ENCODE results near the gene KCNK10.

KCNK10 gene

DNA sequence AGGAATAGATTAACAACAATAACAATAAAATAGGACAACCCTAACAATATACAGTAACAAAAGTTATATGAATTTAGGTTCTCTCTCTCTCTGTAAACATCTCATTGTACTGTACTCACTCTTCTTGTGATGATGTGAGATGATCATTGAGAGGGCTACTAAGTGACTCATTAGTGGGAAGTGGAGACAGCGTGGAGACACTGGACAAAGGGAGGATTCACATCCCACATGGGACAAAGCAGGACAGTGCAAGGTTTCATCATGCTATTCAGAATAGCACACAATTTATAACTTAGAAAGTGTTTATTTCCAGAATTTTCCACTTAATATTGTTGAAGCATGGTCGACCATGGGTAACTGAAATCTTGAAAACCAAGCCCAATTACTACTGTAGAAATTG lies 36.4 kb upstream of the KCNK10 start:
- Histone ChIP-seq H3K27ac (ENCODE audit: low read length) (no peak overlapping the region), H3K4me2 (ENCODE audit: low read length) (no peak overlapping the region), H3K4me3 (ENCODE audit: low read length) (no peak overlapping the region), H3K79me2 (ENCODE audit: low read length) (no peaks in the 10 kb centered on the region), H3K27me3 (ENCODE audit: low read depth, low read length) (0 out of 2 replicates have a peak, but pooled peaks cover 4% of the 10 kb centered on the region), H3K9ac (ENCODE audit: low read length) (no peak overlapping the region), H3K4me1 (ENCODE audit: low read length) (no peaks in the 10 kb centered on the region), H2AFZ (ENCODE audit: low read depth, low read length) (no peak overlapping the region), H3K36me3 (replicated peaks; ENCODE audit: low read depth, low read length) (peaks cover 3% of the 10 kb centered on the region), H3K9me3 (ENCODE audit: insufficient read depth, low read length) (0 out of 2 replicates have a peak, but pooled peaks cover 12% of the 10 kb centered on the region), H4K20me1 (ENCODE audit: insufficient read depth, low read length) (no peaks in the 10 kb centered on the region)
- TF ChIP-seq, protein P1, sequence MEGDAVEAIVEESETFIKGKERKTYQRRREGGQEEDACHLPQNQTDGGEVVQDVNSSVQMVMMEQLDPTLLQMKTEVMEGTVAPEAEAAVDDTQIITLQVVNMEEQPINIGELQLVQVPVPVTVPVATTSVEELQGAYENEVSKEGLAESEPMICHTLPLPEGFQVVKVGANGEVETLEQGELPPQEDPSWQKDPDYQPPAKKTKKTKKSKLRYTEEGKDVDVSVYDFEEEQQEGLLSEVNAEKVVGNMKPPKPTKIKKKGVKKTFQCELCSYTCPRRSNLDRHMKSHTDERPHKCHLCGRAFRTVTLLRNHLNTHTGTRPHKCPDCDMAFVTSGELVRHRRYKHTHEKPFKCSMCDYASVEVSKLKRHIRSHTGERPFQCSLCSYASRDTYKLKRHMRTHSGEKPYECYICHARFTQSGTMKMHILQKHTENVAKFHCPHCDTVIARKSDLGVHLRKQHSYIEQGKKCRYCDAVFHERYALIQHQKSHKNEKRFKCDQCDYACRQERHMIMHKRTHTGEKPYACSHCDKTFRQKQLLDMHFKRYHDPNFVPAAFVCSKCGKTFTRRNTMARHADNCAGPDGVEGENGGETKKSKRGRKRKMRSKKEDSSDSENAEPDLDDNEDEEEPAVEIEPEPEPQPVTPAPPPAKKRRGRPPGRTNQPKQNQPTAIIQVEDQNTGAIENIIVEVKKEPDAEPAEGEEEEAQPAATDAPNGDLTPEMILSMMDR (IDR thresholded peaks at IDR 0.05; ENCODE audit: low read depth, low read length): no peak
- TF ChIP-seq EZH2phosphoT487 (IDR thresholded peaks at IDR 0.05; ENCODE audit: low read depth): no peak

DNA sequence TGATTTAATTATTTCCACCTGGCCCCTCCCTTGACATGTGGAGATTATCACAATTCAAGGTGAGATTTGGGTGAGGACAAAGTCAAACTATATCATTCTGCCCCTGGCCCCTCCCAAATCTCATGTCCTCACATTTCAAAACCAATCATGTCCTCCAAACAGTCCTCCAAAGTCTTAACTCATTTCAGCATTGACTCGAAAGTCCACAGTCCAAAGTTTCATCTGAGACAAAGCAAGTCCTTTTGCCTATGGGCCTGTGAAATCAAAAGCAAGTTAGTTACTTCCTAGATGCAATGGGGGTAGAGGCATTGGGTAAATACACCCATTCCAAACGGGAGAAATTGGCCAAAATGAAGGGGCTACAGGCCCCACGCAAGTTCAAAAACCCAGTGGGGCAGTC lies 31.3 kb upstream of the KCNK10 start:
- H2AFZ ChIP-seq (ENCODE audit: low read depth, low read length): no peak overlapping the region
- no peak overlapping the region for H3K4me2 ChIP-seq (ENCODE audit: low read length)
- no peaks in the 10 kb centered on the region for H3K27me3 ChIP-seq (ENCODE audit: low read depth, low read length)
- H3K79me2 ChIP-seq (ENCODE audit: low read length): no peaks in the 10 kb centered on the region
- no peaks in the 10 kb centered on the region for H4K20me1 ChIP-seq (ENCODE audit: insufficient read depth, low read length)
- no peak overlapping the region for H3K4me3 ChIP-seq (ENCODE audit: low read length)
- no peaks in the 10 kb centered on the region for H3K36me3 ChIP-seq (replicated peaks; ENCODE audit: low read depth, low read length)
- H3K4me1 ChIP-seq (ENCODE audit: low read length): no peaks in the 10 kb centered on the region
- H3K27ac ChIP-seq (ENCODE audit: low read length): no peak overlapping the region
- no peak overlapping the region for H3K9ac ChIP-seq (ENCODE audit: low read length)
- TF ChIP-seq EZH2phosphoT487 (IDR thresholded peaks at IDR 0.05; ENCODE audit: low read depth): no peak
- TF ChIP-seq, protein P1 (IDR thresholded peaks at IDR 0.05; ENCODE audit: low read depth, low read length): no peak
- no peaks in the 10 kb centered on the region for H3K9me3 ChIP-seq (ENCODE audit: insufficient read depth, low read length)

DNA sequence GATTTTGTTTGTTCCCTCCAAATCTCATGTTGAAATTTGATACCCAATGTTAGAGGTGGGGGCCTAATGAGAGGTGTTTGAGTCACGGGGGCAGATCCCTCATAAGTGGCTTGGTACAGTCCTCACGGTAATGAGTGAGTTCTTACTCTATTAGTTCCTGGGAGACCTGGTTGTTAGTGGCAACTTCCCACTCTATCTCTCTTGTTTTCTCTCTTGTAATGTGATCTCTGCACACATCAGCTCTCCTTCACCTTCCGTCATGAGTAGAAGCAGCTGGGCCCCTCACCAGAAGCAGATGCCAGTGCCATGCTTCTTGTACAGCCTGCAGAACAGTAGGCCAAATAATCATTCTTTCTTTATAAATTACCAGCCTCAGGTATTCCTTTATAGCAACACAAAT lies 29.6 kb upstream of the KCNK10 start:
- H3K4me2 ChIP-seq (ENCODE audit: low read length): no peak overlapping the region
- H4K20me1 ChIP-seq (ENCODE audit: insufficient read depth, low read length): no peaks in the 10 kb centered on the region
- H3K27me3 ChIP-seq (ENCODE audit: low read depth, low read length): no peaks in the 10 kb centered on the region
- H3K36me3 ChIP-seq (replicated peaks; ENCODE audit: low read depth, low read length): no peaks in the 10 kb centered on the region
- no peak overlapping the region for H2AFZ ChIP-seq (ENCODE audit: low read depth, low read length)
- no peak overlapping the region for H3K27ac ChIP-seq (ENCODE audit: low read length)
- H3K9ac ChIP-seq (ENCODE audit: low read length): no peak overlapping the region
- no peak overlapping the region for H3K4me3 ChIP-seq (ENCODE audit: low read length)
- no peaks in the 10 kb centered on the region for H3K9me3 ChIP-seq (ENCODE audit: insufficient read depth, low read length)
- TF ChIP-seq, protein P1 (IDR thresholded peaks at IDR 0.05; ENCODE audit: low read depth, low read length): no peak
- TF ChIP-seq EZH2phosphoT487 (IDR thresholded peaks at IDR 0.05; ENCODE audit: low read depth): no peak
- no peaks in the 10 kb centered on the region for H3K79me2 ChIP-seq (ENCODE audit: low read length)
- no peaks in the 10 kb centered on the region for H3K4me1 ChIP-seq (ENCODE audit: low read length)

DNA sequence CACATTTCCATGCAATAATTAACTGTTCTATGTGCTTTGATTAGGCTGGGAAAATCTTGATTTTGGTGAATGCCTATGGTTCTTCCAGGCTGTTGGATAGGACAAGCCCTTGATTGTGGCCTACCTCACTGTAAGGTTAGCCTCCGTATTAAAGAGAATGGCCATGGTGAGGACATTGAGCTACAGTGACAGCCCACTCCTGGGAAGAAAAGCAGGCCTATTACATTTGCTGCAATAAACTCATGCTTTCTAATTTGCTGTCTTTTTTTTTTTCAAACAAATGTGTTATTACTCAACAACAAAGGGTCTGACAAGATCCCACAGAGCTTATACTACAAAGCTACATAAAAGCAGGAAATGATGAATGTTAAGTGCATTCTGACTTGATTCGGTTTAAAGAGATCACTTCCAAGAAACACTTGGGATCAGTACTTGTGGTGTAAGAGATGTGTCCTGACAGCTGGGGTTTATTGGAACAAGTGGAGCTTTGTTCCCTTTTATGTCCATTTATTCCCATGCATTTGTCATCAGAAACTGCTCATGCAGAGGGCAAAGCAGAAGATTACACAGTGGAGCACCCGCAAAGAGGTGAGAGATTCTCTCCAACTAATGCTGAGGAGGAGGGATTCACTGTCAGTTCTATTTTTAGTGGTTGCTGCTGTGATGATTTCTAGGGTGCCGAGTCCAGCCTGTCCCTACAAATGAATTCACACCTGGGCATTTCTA lies 29.1 kb upstream of the KCNK10 start:
- Histone ChIP-seq H3K27me3 (ENCODE audit: low read depth, low read length) (no peaks in the 10 kb centered on the region), H3K79me2 (ENCODE audit: low read length) (no peaks in the 10 kb centered on the region), H3K4me1 (ENCODE audit: low read length) (no peaks in the 10 kb centered on the region), H3K4me3 (ENCODE audit: low read length) (no peak overlapping the region), H3K4me2 (ENCODE audit: low read length) (no peak overlapping the region), H3K27ac (ENCODE audit: low read length) (no peak overlapping the region), H4K20me1 (ENCODE audit: insufficient read depth, low read length) (no peaks in the 10 kb centered on the region), H3K36me3 (replicated peaks; ENCODE audit: low read depth, low read length) (no peaks in the 10 kb centered on the region), H3K9me3 (ENCODE audit: insufficient read depth, low read length) (no peaks in the 10 kb centered on the region), H3K9ac (ENCODE audit: low read length) (no peak overlapping the region), H2AFZ (ENCODE audit: low read depth, low read length) (no peak overlapping the region)
- TF ChIP-seq, protein P1 (IDR thresholded peaks at IDR 0.05; ENCODE audit: low read depth, low read length): no peak

Data from OCI-LY3 (cell line).